Aorta (tissue), 5 donors: ENCODE results near the gene SRPK3. TPM values are rescaled to one million over a fixed set of nuclear protein-coding genes. Genes with fewer than 3 reads are reported as not detected.

Source experiments
- ATAC-seq: fragments of 200-7000 bp; cut with Tn5 transposase; one replicate; pipeline ENCODE4 v1.9.1; 2022; ENCODE audit warnings: moderate library complexity; ENCODE audit not compliant: low FRiP score
- DNase-seq, 2 donors: peaks; one replicate each; pipeline ENCODE4 v3.0.0-alpha.2; 2020
- H3K27ac ChIP-seq, 2 donors: one replicate each; pipeline ENCODE4 v1.5.1; 2013; ENCODE audit warnings: low read length in 2 of 2, mild to moderate bottlenecking in 2 of 2, moderate library complexity in 2 of 2, control low read depth in 1 of 2, inconsistent platforms in 1 of 2, low read depth in 1 of 2
- H3K27me3 ChIP-seq, 2 donors: one replicate each; pipeline ENCODE4 v1.6.1; 2013; ENCODE audit warnings: control low read depth in 1 of 2, low read length in 1 of 2, mild to moderate bottlenecking in 1 of 2, moderate library complexity in 1 of 2; ENCODE audit not compliant: insufficient read depth in 2 of 2, control insufficient read depth in 1 of 2
- H3K36me3 ChIP-seq, 2 donors: one replicate each; pipeline ENCODE4 v1.6.1; 2013; ENCODE audit warnings: control low read depth in 1 of 2, low read length in 1 of 2, mild to moderate bottlenecking in 1 of 2; ENCODE audit not compliant: insufficient read depth in 2 of 2, control insufficient read depth in 1 of 2
- H3K4me1 ChIP-seq, 2 donors: one replicate each; pipeline ENCODE4 v1.6.1; 2013; ENCODE audit warnings: low read length in 2 of 2, control low read depth in 1 of 2, mild to moderate bottlenecking in 1 of 2, moderate library complexity in 1 of 2; ENCODE audit not compliant: insufficient read depth in 2 of 2, control insufficient read depth in 1 of 2
- H3K4me3 ChIP-seq, 2 donors: one replicate each; pipeline ENCODE4 v1.5.1; 2013; ENCODE audit warnings: low read length in 2 of 2, control low read depth in 1 of 2, mild to moderate bottlenecking in 1 of 2
- H3K9me3 ChIP-seq: one replicate; pipeline ENCODE4 v1.6.1; 2013; ENCODE audit warnings: mild to moderate bottlenecking, low read length; ENCODE audit not compliant: control insufficient read depth
- WGBS, 2 donors: extraction: QIAGEN DNeasy Blood & Tissue Kit; methylation state at CpG; one replicate each; pipeline ENCODE4 v1.1.7; 2013; 5-methylcytosine and 5-hydroxymethylcytosine counted together
- intact Hi-C, 2 donors: fragments of 100-400 bp; cut with DNase I; formaldehyde crosslinking; loops; one replicate each; pipeline versions ENCODE4 v1.14.2 to v1.15.0; 2022
- polyA plus RNA-seq, 2 donors: library from polyadenylated mRNA; stranded (reverse); fragments of 200-250 nt; gene quantifications; one replicate each; pipeline ENCODE4 v1.2.3, GENCODE V29; 2013
- total RNA-seq, 2 donors: library from RNA; stranded (reverse); fragmentation: NEBNext Ultra II Directional; extraction: Animal tissue kit (Norgen Biotek cat#: 25700); gene quantifications; one replicate each; pipeline ENCODE4 v1.2.1, GENCODE V29; 2021
- donor health status: healthy with polysubstance abuse.
- donor health status: Bipolar disorder and iron deficiency.
- donor health status: DM: no; HTN: no; CAD: no.
- donor health status: DM: no; HTN: no; CAD: no.
- donor health status: DM: yes; HTN: yes; CAD: no.

Gene SRPK3
- total and polyA plus RNA-seq, 4 donors = 1.1 to 11.0 (median 6.7) TPM

GRCh38 chrX:153799326-153799725 is 18.5 kb downstream of the SRPK3 start:
- H3K27me3 ChIP-seq = no peaks in the 10 kb centered on the region
- no peak overlapping the region for H3K4me3 ChIP-seq
- no peaks in the 10 kb centered on the region for H3K9me3 ChIP-seq
- DNase-seq = no peak
- H3K4me1 ChIP-seq = no peaks in the 10 kb centered on the region
- peaks cover 0 to 3% of the 10 kb centered on the region in 2 donors for H3K36me3 ChIP-seq
- ATAC-seq = no peak
- intact Hi-C loops = no loop called here
- WGBS, 2 donors = 86 to 97% methylated on average over 5 of the region's 5 CpGs
- H3K27ac ChIP-seq = no peak overlapping the region

GRCh38 chrX:153800177-153800722 is 19.4 kb downstream of the SRPK3 start:
- Histone ChIP-seq H3K27me3 (no peaks in the 10 kb centered on the region), H3K4me1 (no peaks in the 10 kb centered on the region), H3K4me3 (no peak overlapping the region), H3K36me3 (peaks cover 0 to 3% of the 10 kb centered on the region in 2 donors), H3K9me3 (no peaks in the 10 kb centered on the region), H3K27ac (peak overlapping the region in 1 of 2 donors; percentile 54)
- 10 to 31% methylated on average over 16 of the region's 16 CpGs for WGBS, 2 donors
- DNase-seq = no peak
- intact Hi-C loops = no loop called here
- ATAC-seq = peak; percentile 39

GRCh38 chrX:153800746-153801145 is 19.9 kb downstream of the SRPK3 start:
- peak overlapping the region in 1 of 2 donors; percentile 21 for H3K27ac ChIP-seq
- no peaks in the 10 kb centered on the region for H3K4me1 ChIP-seq
- DNase-seq (no peak), ATAC-seq (peak; percentile 4)
- 48 to 64% methylated on average over 7 of the region's 7 CpGs for WGBS, 2 donors
- H3K27me3 ChIP-seq = no peaks in the 10 kb centered on the region
- peaks cover 0 to 3% of the 10 kb centered on the region in 2 donors for H3K36me3 ChIP-seq
- H3K4me3 ChIP-seq = no peak overlapping the region
- intact Hi-C loops = no loop called here
- H3K9me3 ChIP-seq = no peaks in the 10 kb centered on the region

DNA sequence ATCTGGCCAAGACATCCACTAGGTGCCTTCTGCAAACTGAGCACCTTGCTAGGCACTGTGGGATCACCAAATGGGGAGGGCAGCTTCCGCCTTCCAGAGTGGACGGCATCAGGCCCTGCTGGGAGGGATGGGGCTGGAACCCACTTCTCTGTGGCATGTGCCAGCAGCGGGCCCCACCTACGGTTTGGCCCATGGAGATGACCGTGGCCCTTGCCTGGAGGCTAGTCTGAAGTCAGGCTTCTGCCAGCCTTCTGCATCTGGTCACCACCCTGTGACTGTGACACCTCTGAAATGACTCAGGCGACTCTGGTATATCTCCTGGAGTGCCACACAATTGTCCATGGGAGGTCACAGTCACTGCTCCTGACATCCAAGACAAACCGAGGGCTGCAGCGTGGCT is 20.8 kb downstream of the SRPK3 start:
- Histone ChIP-seq H3K4me3 (no peak overlapping the region), H3K27me3 (no peaks in the 10 kb centered on the region), H3K27ac (no peak overlapping the region), H3K36me3 (peaks cover 0 to 3% of the 10 kb centered on the region in 2 donors), H3K4me1 (no peaks in the 10 kb centered on the region), H3K9me3 (no peaks in the 10 kb centered on the region)
- WGBS, 2 donors = 95% methylated on average over 8 of the region's 8 CpGs
- ATAC-seq (no peak), DNase-seq (no peak)
- intact Hi-C loops = no loop called here

DNA sequence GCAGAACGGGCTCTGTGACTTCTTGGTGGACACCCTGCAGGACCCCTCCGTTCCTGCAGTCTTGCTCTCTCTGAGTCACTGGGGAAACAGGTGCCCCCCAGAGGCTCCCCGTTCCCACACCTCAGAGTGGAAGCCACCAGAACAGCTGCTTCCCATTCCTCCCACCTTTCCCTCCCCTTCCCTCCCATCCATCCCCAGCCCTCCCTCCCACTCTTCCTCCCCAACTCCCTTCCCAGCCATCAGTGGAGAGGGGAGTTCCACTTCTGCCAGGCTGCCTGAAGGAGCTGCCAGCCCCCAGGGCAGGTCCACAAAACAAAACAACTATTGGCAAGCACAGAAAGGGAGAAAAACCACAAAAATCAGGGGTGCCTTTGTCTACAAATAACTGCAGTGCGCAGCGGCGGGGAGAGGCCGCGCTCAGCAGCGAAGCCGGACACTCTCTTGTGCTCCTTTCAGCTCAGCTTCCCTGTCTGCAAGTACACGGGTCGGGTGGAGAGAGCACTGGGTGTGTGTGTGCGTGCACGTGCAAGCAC is 21.7 kb downstream of the SRPK3 start:
- Histone ChIP-seq H3K4me1 (no peaks in the 10 kb centered on the region), H3K27me3 (no peaks in the 10 kb centered on the region), H3K9me3 (no peaks in the 10 kb centered on the region), H3K36me3 (peaks cover 0 to 3% of the 10 kb centered on the region in 2 donors), H3K27ac (no peak overlapping the region), H3K4me3 (no peak overlapping the region)
- ATAC-seq (no peak), DNase-seq (no peak)
- WGBS, 2 donors = 84 to 87% methylated on average over 14 of the region's 14 CpGs
- intact Hi-C loops = no loop called here

DNA sequence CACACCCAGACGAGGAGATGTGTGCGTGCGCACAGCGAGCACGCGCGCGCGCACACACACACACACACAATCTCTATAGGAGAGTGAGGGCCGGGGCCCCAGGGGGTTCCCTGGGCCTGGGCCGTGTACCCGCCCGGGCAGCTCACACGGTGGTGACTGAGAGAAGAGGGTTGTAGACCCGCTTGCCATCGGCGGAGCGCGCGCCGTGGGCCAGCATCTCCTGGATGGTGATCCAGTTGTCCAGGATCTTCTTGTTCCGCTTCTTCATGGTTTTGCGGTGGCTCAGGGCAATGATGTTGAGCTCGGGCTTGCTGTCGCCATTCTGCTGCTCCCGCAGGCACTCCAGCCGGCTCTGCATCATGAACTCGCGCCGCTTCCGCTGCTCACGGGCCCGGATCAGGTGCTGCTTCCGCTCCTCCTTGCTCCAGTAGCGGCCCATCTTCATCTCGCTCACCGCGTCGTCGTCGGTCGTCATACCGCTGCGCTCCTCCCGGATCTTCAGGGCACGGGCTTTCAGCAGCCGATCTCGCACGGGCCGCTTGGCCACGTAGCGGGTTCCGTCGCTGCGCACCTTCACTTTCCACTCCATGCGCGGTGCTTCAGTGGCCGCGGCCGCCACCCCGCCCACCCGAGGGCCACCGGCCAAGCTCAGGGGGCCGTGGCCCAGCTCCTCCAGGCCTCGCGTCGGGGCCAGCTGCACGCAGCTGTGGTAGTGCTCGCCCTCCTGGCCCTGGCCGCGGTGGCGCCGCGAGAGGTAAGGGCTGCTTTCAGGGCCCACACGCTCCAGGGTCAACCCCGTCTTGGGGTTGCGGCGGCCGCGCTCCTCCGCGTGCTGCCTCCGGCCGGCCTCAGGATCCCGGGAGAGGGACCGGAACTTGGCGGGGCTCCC is 22.6 kb downstream of the SRPK3 start:
- WGBS, 2 donors = 95 to 98% methylated on average over 86 to 87 of the region's 87 CpGs
- Histone ChIP-seq H3K4me1 (no peaks in the 10 kb centered on the region), H3K9me3 (no peaks in the 10 kb centered on the region), H3K4me3 (no peak overlapping the region), H3K36me3 (no peaks in the 10 kb centered on the region), H3K27me3 (no peaks in the 10 kb centered on the region), H3K27ac (no peak overlapping the region)
- no peak for DNase-seq
- intact Hi-C loops = no loop called here
- ATAC-seq = no peak

- Histone ChIP-seq H3K9me3 (no peaks in the 10 kb centered on the region), H3K36me3 (no peaks in the 10 kb centered on the region), H3K4me3 (no peak overlapping the region), H3K27me3 (no peaks in the 10 kb centered on the region), H3K27ac (no peak overlapping the region), H3K4me1 (no peaks in the 10 kb centered on the region)
- no peak for DNase-seq
- WGBS, 2 donors = 96 to 97% methylated on average over 34 of the region's 34 CpGs
- intact Hi-C loops = no loop called here
- no peak for ATAC-seq
These were observed 23.3 kb downstream of the SRPK3 start for GRCh38 chrX:153804100-153804595.

- no peak overlapping the region for H3K4me3 ChIP-seq
- WGBS, 2 donors = 93 to 94% methylated on average over 24 to 25 of the region's 25 CpGs
- ATAC-seq (no peak), DNase-seq (no peak)
- intact Hi-C loops = no loop called here
- no peaks in the 10 kb centered on the region for H3K9me3 ChIP-seq
- H3K27me3 ChIP-seq = no peaks in the 10 kb centered on the region
- H3K36me3 ChIP-seq = no peaks in the 10 kb centered on the region
- H3K4me1 ChIP-seq = no peaks in the 10 kb centered on the region
- no peak overlapping the region for H3K27ac ChIP-seq
These were observed 23.8 kb downstream of the SRPK3 start for GRCh38 chrX:153804621-153805020.
